Panc1 (cell line): ENCODE results near the gene LIPH. TPM values are rescaled to one million over a fixed set of nuclear protein-coding genes. Genes with fewer than 3 reads are reported as not detected.

Experiments used
- ATAC-seq: fragments of 200-7000 bp; cut with Tn5 transposase; 2 replicates; pipeline ENCODE4 v1.9.1; 2020; ENCODE audit warnings: mild to moderate bottlenecking, moderate library complexity
- BruUV-seq: library from RNA; stranded (reverse); fragments of 400-500 nt; replicated peaks from 2 replicates; lab custom pipeline; 2021; lab: Mats Ljungman, UMichigan
- CTCF ChIA-PET: fragments of 300-600 bp; sonication (Branson Sonifier 250); formaldehyde crosslinking; loops from one replicate; lab custom pipeline; 2022; ENCODE audit warnings: antibody characterized with exemption; lab: Charles Lee
- POLR2A ChIA-PET: fragments of 300-600 bp; sonication (Branson Sonifier 250); formaldehyde crosslinking; loops from one replicate; lab custom pipeline; 2022; ENCODE audit warnings: antibody characterized with exemption; lab: Charles Lee
- DNase-seq: peaks from one replicate; pipeline ENCODE4 v3.0.0-alpha.2; 2010; ENCODE audit warnings: low read depth, low spot score
- H3K27ac ChIP-seq: 2 replicates; pipeline ENCODE4 v1.5.1; 2011; ENCODE audit warnings: mild to moderate bottlenecking, low read length, inconsistent platforms
- H3K27me3 ChIP-seq: fragments of 200-500 bp; sonication (Bioruptor generic); 2 replicates; pipeline ENCODE4 v1.6.0; 2014; ENCODE audit warnings: low read length, inconsistent platforms; ENCODE audit not compliant: control insufficient read depth, insufficient read depth
- H3K36me3 ChIP-seq: fragments of 200-500 bp; sonication (Bioruptor generic); 2 replicates; pipeline ENCODE4 v1.5.1; 2014; ENCODE audit warnings: inconsistent platforms, mild to moderate bottlenecking, low read length, moderate library complexity; ENCODE audit not compliant: control insufficient read depth, insufficient read depth
- H3K4me1 ChIP-seq: 2 replicates; pipeline ENCODE4 v1.5.1; 2011; ENCODE audit warnings: inconsistent platforms, mild to moderate bottlenecking, low read length, moderate library complexity; ENCODE audit not compliant: control insufficient read depth, insufficient read depth
- H3K4me3 ChIP-seq, 2 experiments: 2 replicates each; pipeline ENCODE4 v1.5.1; 2011 to 2012; ENCODE audit warnings: low read depth in 2 of 2, low read length in 2 of 2, mild to moderate bottlenecking in 2 of 2, inconsistent platforms in 1 of 2, moderate library complexity in 1 of 2
- H3K9me3 ChIP-seq: fragments of 200-500 bp; sonication (Bioruptor generic); 2 replicates; pipeline ENCODE4 v1.5.1; 2014; ENCODE audit warnings: low read depth, mild to moderate bottlenecking, inconsistent platforms, low read length, moderate library complexity; ENCODE audit not compliant: control insufficient read depth, insufficient read depth
- CTCF ChIP-seq: fragments of 450-650 bp; IDR thresholded peaks from 2 replicates; pipeline ENCODE4 v1.5.1; 2017; ENCODE audit warnings: mild to moderate bottlenecking
- POLR2AphosphoS5 ChIP-seq: IDR thresholded peaks from 2 replicates; pipeline ENCODE4 v1.6.1; 2012; ENCODE audit warnings: mild to moderate bottlenecking, low read depth, low read length, moderate library complexity
- REST ChIP-seq, 2 experiments: IDR thresholded peaks; 2 replicates each; pipeline ENCODE4 v1.6.1; 2011 to 2012; ENCODE audit warnings: low read depth in 2 of 2, control low read depth in 1 of 2, low read length in 1 of 2, mild to moderate bottlenecking in 1 of 2, moderate library complexity in 1 of 2; ENCODE audit not compliant: insufficient read depth in 1 of 2
- SIN3A ChIP-seq: IDR thresholded peaks from 2 replicates; pipeline ENCODE4 v1.6.1; 2012; ENCODE audit warnings: low read depth, mild to moderate bottlenecking, low read length, moderate library complexity, borderline replicate concordance; ENCODE audit not compliant: insufficient read depth
- TCF7L2 ChIP-seq: IDR thresholded peaks from 2 replicates; pipeline ENCODE4 v1.6.1; 2011; ENCODE audit warnings: mild to moderate bottlenecking, low read depth, low read length, inconsistent platforms
- in situ Hi-C: cut with HindIII; loops from 2 replicates; pipeline ENCODE4 v1.10.0; 2016; ENCODE audit warnings: low sequenced_read_pairs, low pct_unique_long_range_greater_than_20kb
- intact Hi-C: fragments of 100-400 bp; cut with micrococcal nuclease; formaldehyde crosslinking; loops from one replicate; pipeline ENCODE4 v1.10.0; 2022; ENCODE audit not compliant: unreplicated experiment
- total RNA-seq: library from RNA; stranded (reverse); gene quantifications from one replicate; pipeline ENCODE4 v1.2.1, GENCODE V29; 2021; ENCODE audit not compliant: unreplicated experiment

Gene LIPH
- total RNA-seq, 1 experiment from 2014 or later, result 19.9 TPM

DNA sequence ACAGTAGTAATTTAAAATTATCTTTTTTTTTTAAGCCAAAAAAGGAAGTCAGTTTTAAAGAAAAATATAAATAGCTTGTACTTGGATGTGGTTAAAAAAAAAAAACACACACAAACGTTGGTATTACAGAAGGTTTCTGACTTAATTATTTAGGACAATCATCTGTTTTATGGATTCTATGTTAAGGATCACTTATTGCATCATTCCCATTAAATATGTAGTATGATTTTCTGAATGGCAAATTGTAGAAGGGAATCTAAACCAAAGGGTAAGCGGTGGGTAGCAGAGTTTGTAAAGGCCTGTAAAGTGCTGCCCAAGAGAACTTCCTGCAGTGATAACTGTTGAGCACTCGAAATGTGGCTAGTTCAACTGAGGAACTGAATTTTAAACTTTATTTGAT, 41.7 kb upstream of the LIPH start:
- no peaks in the 10 kb centered on the region for H3K36me3 ChIP-seq
- no TSS peak for BruUV-seq
- H3K27ac ChIP-seq, result no peak overlapping the region
- no peak overlapping the region for H3K4me3 ChIP-seq
- POLR2A ChIA-PET, result interaction anchor here (0.6 kb wide), 1 partner anchor 148 kb away, joined by 4 read pairs; no protein-coding TSS in a partner anchor
- no peaks in the 10 kb centered on the region for H3K4me1 ChIP-seq
- in situ Hi-C loops, result no loop called here
- TF ChIP-seq CTCF (no peak), REST (IDR thresholded peaks at IDR 0.05; ENCODE audit: insufficient read depth in 1 of 2, low read depth in 2 of 2, low read length in 1 of 2) (no peak), POLR2AphosphoS5 (no peak), SIN3A (no peak), TCF7L2 (no peak)
- no peaks in the 10 kb centered on the region for H3K9me3 ChIP-seq
- ATAC-seq (no peak), DNase-seq (no peak)
- no peaks in the 10 kb centered on the region for H3K27me3 ChIP-seq
- CTCF ChIA-PET, result no interaction called here
- intact Hi-C loops, result no loop called here

- DNase-seq, result no peak
- H3K4me3 ChIP-seq, result peak overlapping the region; percentile 85 to 86
- intact Hi-C loops, result no loop called here
- in situ Hi-C loops, result no loop called here
- POLR2A ChIA-PET, result interaction anchor here (0.7 kb wide), 1 partner anchor 40 kb away, joined by 4 read pairs; no protein-coding TSS in a partner anchor
- TF ChIP-seq SIN3A (no peak), REST (IDR thresholded peaks at IDR 0.05; ENCODE audit: insufficient read depth in 1 of 2, low read depth in 2 of 2, low read length in 1 of 2) (no peak), TCF7L2 (no peak), POLR2AphosphoS5 (no peak), CTCF (no peak)
- no peaks in the 10 kb centered on the region for H3K36me3 ChIP-seq
- no peaks in the 10 kb centered on the region for H3K9me3 ChIP-seq
- H3K4me1 ChIP-seq, result peaks cover 4% of the 10 kb centered on the region; the same call in 1 of the 2 replicates
- H3K27ac ChIP-seq, result peak overlapping the region; percentile 81
- no peaks in the 10 kb centered on the region for H3K27me3 ChIP-seq
- BruUV-seq, result no TSS peak
- no peak for ATAC-seq
- CTCF ChIA-PET, result interaction anchor here (0.5 to 1.1 kb wide), 2 partner anchors 38 to 126 kb away, joined by 3 to 8 read pairs; no protein-coding TSS in a partner anchor
Measured at GRCh38 chr3:185586686-185587039, 34.3 kb upstream of the LIPH start.
